DMS79 (cell line): ENCODE data around the gene NDOR1.

Source experiments
- DNase-seq: peaks from one replicate; lab custom pipeline; 2025; lab: John Stamatoyannopoulos, UW

Gene NDOR1

GRCh38 chr9:137198902-137199283, 6.6 kb upstream of the NDOR1 start:
- DNase-seq = no peak

- no peak for DNase-seq
These were observed 5.9 kb upstream of the NDOR1 start for GRCh38 chr9:137199411-137200121.

- DNase-seq = peak; percentile 99
These were observed 4.9 kb upstream of the NDOR1 start, which contains the start of gene TPRN for GRCh38 chr9:137200311-137201204. TPRN (minus strand) TSS chr9:137200741; CDS start chr9:137200711, 30 bp downstream.

GRCh38 chr9:137201205-137201868, 4.2 kb upstream of the NDOR1 start:
- no peak for DNase-seq

- DNase-seq = no peak
These were observed 2.5 kb upstream of the NDOR1 start for GRCh38 chr9:137202966-137203365.

GRCh38 chr9:137204731-137205125, 772 bp upstream of the NDOR1 start:
- no peak for DNase-seq

- no peak for DNase-seq
These were observed 1.1 kb downstream of the NDOR1 start for GRCh38 chr9:137206602-137207001.

- DNase-seq = no peak
These were observed 6.0 kb downstream of the NDOR1 start for GRCh38 chr9:137211532-137211931.

GRCh38 chr9:137212520-137212919, 7.0 kb downstream of the NDOR1 start:
- no peak for DNase-seq

- DNase-seq = no peak
These were observed 7.9 kb downstream of the NDOR1 start for GRCh38 chr9:137213160-137214060.

GRCh38 chr9:137214620-137215019, 9.1 kb downstream of the NDOR1 start:
- no peak for DNase-seq

GRCh38 chr9:137215196-137215986, 9.9 kb downstream of the NDOR1 start:
- DNase-seq = no peak

- DNase-seq = no peak
These were observed 10.9 kb downstream of the NDOR1 start for GRCh38 chr9:137216188-137216965.

GRCh38 chr9:137217276-137218211, 12.0 kb downstream of the NDOR1 start:
- no peak for DNase-seq

GRCh38 chr9:137218212-137218753, 12.8 kb downstream of the NDOR1 start:
- DNase-seq = no peak

- no peak for DNase-seq
These were observed 13.3 kb downstream of the NDOR1 start for GRCh38 chr9:137218754-137219271.

- DNase-seq = no peak
These were observed 14.3 kb downstream of the NDOR1 start for GRCh38 chr9:137219757-137220316.
